ENCODE results near the gene ACAP1. TPM values are rescaled to one million over a fixed set of nuclear protein-coding genes. Genes with fewer than 3 reads are reported as not detected.

Gene ACAP1
- total RNA-seq, 2 donors from 2014 or later, result 2.5 to 6.5 TPM

DNA sequence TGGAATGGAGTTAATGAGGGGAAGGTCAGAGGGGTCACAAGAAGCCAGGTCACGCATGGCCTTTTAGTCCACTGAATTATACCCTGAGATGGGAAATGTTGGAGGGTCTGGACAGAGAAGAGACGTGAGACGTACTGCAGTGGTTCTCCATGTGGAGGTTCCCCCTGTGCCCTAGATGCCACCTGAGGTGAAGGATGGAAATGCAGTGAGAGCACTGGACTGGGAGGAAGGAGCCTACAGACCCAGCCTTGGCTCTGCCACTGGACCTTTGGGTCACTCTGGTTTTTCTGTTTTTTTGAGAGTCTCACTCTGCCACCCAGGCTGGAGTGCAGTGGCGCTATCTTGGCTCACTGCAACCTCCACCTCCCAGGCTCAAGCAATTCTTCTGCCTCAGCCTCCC, 59.8 kb downstream of the ACAP1 start:
- Histone ChIP-seq H3K27ac (no peak overlapping the region), H3K9me3 (no peaks in the 10 kb centered on the region), H3K36me3 (peaks cover 0 to 4% of the 10 kb centered on the region in 2 donors), H3K4me1 (replicated peaks) (no peaks in the 10 kb centered on the region), H3K27me3 (replicated peaks; ENCODE audit: insufficient read depth) (no peaks in the 10 kb centered on the region), H3K4me3 (no peak overlapping the region)
- 92% methylated on average over 4 of the region's 4 CpGs for WGBS
- intact Hi-C loops (cut with DNase I), result no loop called here
- no peak for TF ChIP-seq POLR2AphosphoS5 (IDR thresholded peaks at IDR 0.05)
- no peak for TF ChIP-seq CTCF (IDR thresholded peaks at IDR 0.05)
- TF ChIP-seq POLR2A (IDR thresholded peaks at IDR 0.05), result no peak
- DNase-seq (ENCODE audit: low spot score), result no peak

DNA sequence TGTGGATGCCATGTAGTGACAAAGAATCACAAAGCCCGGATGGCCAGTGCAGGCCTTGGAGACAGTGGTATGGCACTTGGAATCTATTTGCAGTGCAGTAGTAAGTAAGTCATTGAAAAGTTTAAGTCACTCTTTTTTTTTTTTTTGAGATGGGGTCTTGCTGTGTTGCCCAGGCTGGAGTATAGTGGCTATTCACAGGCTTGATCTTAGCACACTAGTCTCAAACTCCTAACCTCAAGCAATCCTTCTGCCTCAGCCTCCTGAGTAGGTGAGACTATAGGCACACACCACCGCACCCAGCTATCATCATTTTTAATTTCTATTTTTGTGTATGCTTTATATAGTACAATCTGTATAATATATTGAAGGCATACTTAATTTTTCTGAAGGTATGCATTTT, 62.3 kb downstream of the ACAP1 start:
- DNase-seq (ENCODE audit: low spot score), result no peak
- Histone ChIP-seq H3K4me1 (replicated peaks) (no peaks in the 10 kb centered on the region), H3K27ac (no peak overlapping the region), H3K4me3 (no peak overlapping the region), H3K9me3 (no peaks in the 10 kb centered on the region), H3K36me3 (no peaks in the 10 kb centered on the region), H3K27me3 (replicated peaks; ENCODE audit: insufficient read depth) (no peaks in the 10 kb centered on the region)
- whole genome bisulfite sequencing, result 82% methylated on average over 2 of the region's 2 CpGs
- TF ChIP-seq POLR2A (IDR thresholded peaks at IDR 0.05) (no peak), POLR2AphosphoS5 (IDR thresholded peaks at IDR 0.05) (no peak), CTCF (IDR thresholded peaks at IDR 0.05) (no peak)
- intact Hi-C loops (cut with DNase I), result no loop called here

Small RNA genes lying within 50 kb of the gene (small RNA-seq; reads per million reads assigned to genes)
- 0 reads per million in 2 donors for gene AC026954.2

Other genes with a start within 250 kb of the ACAP1 start
- gene ASGR2, start 221.7 kb upstream of the ACAP1 start, total RNA-seq, result under 1 TPM in 1 of 2 donors, not detected in 1; 0.41 TPM
- 1 to 10 TPM in 1 of 2 donors, under 1 TPM in 1; 0.50 to 9.4 TPM for gene ASGR1, start 157.2 kb upstream of the ACAP1 start, total RNA-seq
- gene DLG4, start 116.7 kb upstream of the ACAP1 start, total RNA-seq, result 10 to 100 TPM in 1 of 2 donors, 1 to 10 TPM in 1; 9.3 to 31.6 TPM
- gene ACADVL, start 116.6 kb upstream of the ACAP1 start, total RNA-seq, result 100 to 1,000 TPM; 589 to 593 TPM
- 100 to 1,000 TPM in 1 of 2 donors, 10 to 100 TPM in 1; 52.3 to 116 TPM for gene DVL2, start 102.0 kb upstream of the ACAP1 start, total RNA-seq
- gene PHF23, start 97.1 kb upstream of the ACAP1 start, total RNA-seq, result 10 to 100 TPM; 41.2 to 92.5 TPM
- gene GABARAP, start 94.1 kb upstream of the ACAP1 start, total RNA-seq, result 100 to 1,000 TPM; 493 to 527 TPM
- gene CTDNEP1, start 84.8 kb upstream of the ACAP1 start, total RNA-seq, result 100 to 1,000 TPM in 1 of 2 donors, 10 to 100 TPM in 1; 61.2 to 107 TPM
- 10 to 100 TPM; 50.1 to 65.2 TPM for gene ELP5, start 84.3 kb upstream of the ACAP1 start, total RNA-seq
- gene CLDN7, start 74.1 kb upstream of the ACAP1 start, total RNA-seq, result 10 to 100 TPM; 42.0 to 45.8 TPM
- gene SLC2A4, start 54.8 kb upstream of the ACAP1 start, total RNA-seq, result 10 to 100 TPM; 13.8 to 27.4 TPM
- 10 to 100 TPM in 1 of 2 donors, under 1 TPM in 1; 0.64 to 49.1 TPM for gene YBX2, start 41.9 kb upstream of the ACAP1 start, total RNA-seq
- gene EIF5A, start 28.9 kb upstream of the ACAP1 start, total RNA-seq, result 100 to 1,000 TPM; 172 to 195 TPM
- gene GPS2, start 21.2 kb upstream of the ACAP1 start, total RNA-seq, result 100 to 1,000 TPM in 1 of 2 donors, 10 to 100 TPM in 1; 88.4 to 140 TPM
- 10 to 100 TPM; 15.7 to 36.0 TPM for gene NEURL4, start 7.2 kb upstream of the ACAP1 start, total RNA-seq
- 10 to 100 TPM in 1 of 2 donors, 1 to 10 TPM in 1; 8.9 to 15.2 TPM for gene KCTD11, start 15.6 kb downstream of the ACAP1 start, total RNA-seq
- not detected for gene TMEM95, start 18.6 kb downstream of the ACAP1 start, total RNA-seq
- 10 to 100 TPM in 1 of 2 donors, 1 to 10 TPM in 1; 9.9 to 28.4 TPM for gene TNK1, start 44.6 kb downstream of the ACAP1 start, total RNA-seq
- 10 to 100 TPM; 25.8 to 26.4 TPM for gene PLSCR3, start 58.0 kb downstream of the ACAP1 start, total RNA-seq
- gene TMEM256, start 67.6 kb downstream of the ACAP1 start, total RNA-seq, result 100 to 1,000 TPM in 1 of 2 donors, 10 to 100 TPM in 1; 63.0 to 192 TPM
- gene NLGN2, start 71.3 kb downstream of the ACAP1 start, total RNA-seq, result 10 to 100 TPM in 1 of 2 donors, 1 to 10 TPM in 1; 8.6 to 16.2 TPM
- 1 to 10 TPM in 1 of 2 donors, not detected in 1; 3.6 TPM for gene SPEM1, start 83.8 kb downstream of the ACAP1 start, total RNA-seq
- gene SPEM2, start 89.1 kb downstream of the ACAP1 start, total RNA-seq, result 1 to 10 TPM in 1 of 2 donors, not detected in 1; 5.3 TPM
- gene SPEM3, start 92.3 kb downstream of the ACAP1 start, total RNA-seq, result under 1 TPM; 0.09 to 0.11 TPM
- 10 to 100 TPM in 1 of 2 donors, 1 to 10 TPM in 1; 9.9 to 10.3 TPM for gene TMEM102, start 98.9 kb downstream of the ACAP1 start, total RNA-seq
- gene FGF11, start 103.0 kb downstream of the ACAP1 start, total RNA-seq, result 1 to 10 TPM; 1.2 to 4.2 TPM
- gene CHRNB1, start 108.5 kb downstream of the ACAP1 start, total RNA-seq, result 10 to 100 TPM in 1 of 2 donors, 1 to 10 TPM in 1; 6.9 to 10.4 TPM
- gene ZBTB4, start 143.1 kb downstream of the ACAP1 start, total RNA-seq, result 10 to 100 TPM; 60.5 to 69.4 TPM
- gene SLC35G6, start 144.9 kb downstream of the ACAP1 start, total RNA-seq, result not detected
- 100 to 1,000 TPM in 1 of 2 donors, 10 to 100 TPM in 1; 79.7 to 217 TPM for gene POLR2A, start 147.8 kb downstream of the ACAP1 start, total RNA-seq
- 10 to 100 TPM; 29.9 to 47.9 TPM for gene TNFSF12, start 212.5 kb downstream of the ACAP1 start, total RNA-seq
- 10 to 100 TPM; 20.4 to 21.1 TPM for gene TNFSF13, start 222.2 kb downstream of the ACAP1 start, total RNA-seq
- 10 to 100 TPM; 39.6 to 65.7 TPM for gene SENP3, start 225.4 kb downstream of the ACAP1 start, total RNA-seq
- gene CD68, start 243.1 kb downstream of the ACAP1 start, total RNA-seq, result 10 to 100 TPM; 12.3 to 17.3 TPM
- 100 to 1,000 TPM; 101 to 239 TPM for gene MPDU1, start 247.3 kb downstream of the ACAP1 start, total RNA-seq